ENCODE results near the gene RPL36.

DNA sequence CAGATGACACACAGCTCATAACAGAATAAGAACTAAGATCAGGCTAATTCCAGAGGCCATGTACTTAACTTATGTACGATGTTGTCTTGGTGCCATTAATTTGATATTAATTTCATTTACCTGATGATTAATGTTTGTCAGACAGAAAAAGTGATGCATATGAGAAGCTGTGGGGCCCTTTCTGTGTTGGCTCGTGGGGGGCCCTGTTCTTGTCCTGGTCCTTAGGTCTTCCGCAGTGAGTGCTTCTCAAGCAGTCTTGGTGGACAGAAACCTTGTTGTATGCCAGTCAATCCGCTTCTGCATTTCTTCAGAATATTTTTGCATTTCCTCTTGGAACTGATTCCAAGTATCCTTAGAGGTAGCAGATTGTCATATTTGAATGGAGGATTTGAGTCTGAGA, 47.0 kb upstream of the RPL36 start:
- TF ChIP-seq POLR2A (IDR thresholded peaks at IDR 0.05; ENCODE audit: low read depth, low read length): no peak
- no peak for TF ChIP-seq POLR2AphosphoS5 (IDR thresholded peaks at IDR 0.05; ENCODE audit: low read depth, low read length)
- TF ChIP-seq TAF1 (IDR thresholded peaks at IDR 0.05; ENCODE audit: low read depth, low read length): no peak
- no peak for TF ChIP-seq SPI1 (IDR thresholded peaks at IDR 0.05; ENCODE audit: low read depth, low read length)

Data from GM12891 (cell line).